ENCODE measurements around the gene TNC.

- TF ChIP-seq ZNF274 (IDR thresholded peaks at IDR 0.05; ENCODE audit: low read depth, low read length) (no peak), YY1 (IDR thresholded peaks at IDR 0.05; ENCODE audit: insufficient read depth, insufficient read length) (no peak)
Observed at GRCh38 chr9:114985959-114986501, 131.9 kb downstream of the TNC start.
